IPS-18a (cell line): ENCODE results near the gene SDS.

Experiments used
- H3K27ac ChIP-seq: one replicate; pipeline ENCODE4 v1.5.1; 2013; ENCODE audit warnings: low read length
- H3K27me3 ChIP-seq: one replicate; pipeline ENCODE4 v1.6.1; 2013; ENCODE audit warnings: mild to moderate bottlenecking, low read length; ENCODE audit not compliant: control insufficient read depth, insufficient read depth
- H3K36me3 ChIP-seq: one replicate; pipeline ENCODE4 v1.6.1; 2013; ENCODE audit warnings: low read depth, low read length; ENCODE audit not compliant: control insufficient read depth
- H3K4me1 ChIP-seq: one replicate; pipeline ENCODE4 v1.6.1; 2013; ENCODE audit warnings: low read depth, low read length; ENCODE audit not compliant: control insufficient read depth
- H3K4me3 ChIP-seq: one replicate; pipeline ENCODE4 v1.5.1; 2013; ENCODE audit warnings: low read length
- H3K9ac ChIP-seq: one replicate; pipeline ENCODE4 v1.6.1; 2013; ENCODE audit warnings: mild to moderate bottlenecking, low read length, moderate library complexity
- H3K9me3 ChIP-seq: one replicate; pipeline ENCODE4 v1.6.1; 2013; ENCODE audit warnings: low read depth, low read length; ENCODE audit not compliant: control insufficient read depth

The SDS gene

DNA sequence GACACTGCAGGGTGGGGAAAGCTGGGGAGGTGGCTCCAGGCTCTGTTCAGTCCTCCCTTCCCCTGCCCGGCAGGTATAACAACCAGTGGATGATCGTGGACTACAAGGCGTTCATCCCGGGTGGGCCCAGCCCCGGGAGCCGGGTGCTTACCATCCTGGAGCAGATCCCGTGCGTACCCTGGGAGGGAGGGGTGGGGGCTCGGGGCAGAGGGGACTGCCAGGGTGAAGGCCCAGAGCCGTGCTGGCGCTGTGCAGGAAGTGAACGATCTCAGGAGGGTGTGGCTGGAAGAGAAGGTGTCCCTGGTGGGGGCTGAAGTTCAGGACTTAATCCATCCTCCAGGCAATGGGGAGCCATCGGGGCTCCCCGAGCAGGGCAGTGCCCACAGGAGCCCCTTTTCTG, 18.9 kb downstream of the SDS start:
- H3K9ac ChIP-seq, result no peak overlapping the region
- H3K36me3 ChIP-seq, result peaks cover 19% of the 10 kb centered on the region

DNA sequence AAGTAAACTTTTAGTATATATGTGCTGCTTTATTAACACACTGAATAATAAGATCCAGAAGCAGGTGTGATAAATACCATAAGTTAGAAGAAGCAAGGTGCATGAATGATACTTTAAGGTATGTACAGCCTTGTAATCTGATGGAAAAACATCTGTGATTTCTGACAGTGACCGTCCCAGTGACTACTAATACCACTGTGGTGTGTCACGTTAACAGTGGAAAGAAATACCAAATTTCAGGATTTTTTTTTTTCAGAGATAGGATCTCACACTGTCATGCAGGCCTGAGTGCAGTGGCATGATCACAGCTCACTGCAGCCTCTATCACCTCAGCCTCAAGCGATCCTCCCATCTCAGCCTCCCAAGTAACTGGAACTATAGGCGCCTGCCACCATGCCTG, 21.5 kb downstream of the SDS start:
- Histone ChIP-seq H3K36me3 (peaks cover 12% of the 10 kb centered on the region), H3K4me1 (no peaks in the 10 kb centered on the region), H3K9me3 (no peaks in the 10 kb centered on the region), H3K9ac (no peak overlapping the region), H3K27me3 (no peaks in the 10 kb centered on the region), H3K27ac (no peak overlapping the region), H3K4me3 (no peak overlapping the region)

More for the DNA sequence above, 18.9 kb downstream of the SDS start:
- Histone ChIP-seq H3K4me3 (no peak overlapping the region), H3K4me1 (no peaks in the 10 kb centered on the region), H3K27me3 (no peaks in the 10 kb centered on the region), H3K27ac (no peak overlapping the region), H3K9me3 (no peaks in the 10 kb centered on the region)

DNA sequence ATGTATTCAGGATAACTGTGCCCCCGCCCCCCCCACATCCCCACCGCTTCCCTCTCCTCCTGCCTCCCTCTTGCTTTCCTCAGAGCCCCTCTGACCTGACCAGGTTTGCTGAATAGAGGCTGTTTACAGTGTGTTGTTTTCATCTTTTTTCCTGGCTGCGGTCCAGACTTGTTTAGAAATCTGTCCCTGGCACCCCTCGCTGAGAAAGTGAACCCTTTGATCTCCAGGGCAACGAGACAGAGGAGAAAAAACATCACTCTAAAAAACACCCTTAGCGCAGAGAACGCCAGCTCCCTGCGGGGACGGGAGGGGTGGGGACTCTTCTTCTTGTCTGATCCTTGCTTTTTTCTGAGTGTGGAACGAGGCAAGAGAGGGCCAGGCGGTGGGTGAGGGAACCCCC, 22.5 kb downstream of the SDS start:
- H3K27me3 ChIP-seq, result no peaks in the 10 kb centered on the region
- no peak overlapping the region for H3K27ac ChIP-seq
- no peak overlapping the region for H3K4me3 ChIP-seq
- H3K4me1 ChIP-seq, result no peaks in the 10 kb centered on the region
- peaks cover 7% of the 10 kb centered on the region for H3K36me3 ChIP-seq
- H3K9ac ChIP-seq, result no peak overlapping the region
- H3K9me3 ChIP-seq, result no peaks in the 10 kb centered on the region

DNA sequence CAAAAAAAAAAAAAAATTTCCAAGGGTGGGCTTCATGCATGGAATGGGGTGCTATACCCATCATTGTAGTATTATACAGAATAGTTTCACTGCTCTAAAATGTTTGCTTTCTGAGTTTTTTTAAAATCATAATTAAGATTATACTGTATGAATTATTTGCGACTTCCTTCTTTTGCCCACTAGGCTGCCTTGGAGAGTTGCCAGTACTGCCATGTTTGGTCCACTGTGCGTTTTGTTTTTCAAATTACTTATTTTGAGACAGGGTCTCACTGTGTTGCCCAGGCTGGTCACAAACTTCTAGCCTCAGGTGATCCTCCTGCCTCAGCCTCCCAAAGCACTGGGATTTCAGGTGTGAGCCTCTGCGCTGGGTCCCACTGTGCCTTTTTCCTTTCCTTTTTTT, 25.4 kb downstream of the SDS start:
- Histone ChIP-seq H3K9me3 (no peaks in the 10 kb centered on the region), H3K4me3 (no peak overlapping the region), H3K9ac (no peak overlapping the region), H3K4me1 (no peaks in the 10 kb centered on the region), H3K27me3 (no peaks in the 10 kb centered on the region), H3K27ac (no peak overlapping the region), H3K36me3 (peaks cover 12% of the 10 kb centered on the region)

DNA sequence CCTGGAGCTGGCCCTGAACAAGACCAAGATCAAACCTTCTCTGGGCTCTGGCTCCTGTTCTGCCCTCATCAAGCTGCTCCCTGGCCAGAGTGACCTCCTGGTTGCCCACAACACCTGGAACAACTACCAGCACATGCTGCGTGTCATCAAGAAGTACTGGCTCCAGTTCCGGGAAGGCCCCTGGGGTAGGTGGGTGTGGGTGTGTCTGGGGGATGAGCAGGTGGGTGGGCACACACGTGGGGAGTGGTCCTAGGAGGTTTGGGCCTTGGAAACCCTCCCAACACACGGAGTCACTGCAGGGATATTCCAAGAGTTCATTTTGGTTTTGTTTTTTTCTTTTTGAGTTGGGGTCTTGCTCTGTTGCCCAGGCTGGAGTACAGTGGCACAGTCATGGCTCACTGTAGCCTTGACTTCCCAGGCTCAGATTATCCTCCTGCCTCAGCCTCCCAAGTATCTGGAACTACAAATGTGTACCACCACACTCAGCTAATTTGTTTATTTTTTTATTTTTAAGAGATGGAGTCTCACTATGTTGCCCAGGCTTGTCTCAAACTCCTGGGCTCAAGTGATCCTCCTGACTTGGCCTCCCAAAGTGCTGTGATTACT, 28.8 kb downstream of the SDS start:
- H3K27me3 ChIP-seq, result no peaks in the 10 kb centered on the region
- H3K36me3 ChIP-seq, result peaks cover 9% of the 10 kb centered on the region
- H3K9ac ChIP-seq, result no peak overlapping the region
- no peaks in the 10 kb centered on the region for H3K4me1 ChIP-seq
- no peaks in the 10 kb centered on the region for H3K9me3 ChIP-seq
- H3K27ac ChIP-seq, result no peak overlapping the region
- H3K4me3 ChIP-seq, result no peak overlapping the region

DNA sequence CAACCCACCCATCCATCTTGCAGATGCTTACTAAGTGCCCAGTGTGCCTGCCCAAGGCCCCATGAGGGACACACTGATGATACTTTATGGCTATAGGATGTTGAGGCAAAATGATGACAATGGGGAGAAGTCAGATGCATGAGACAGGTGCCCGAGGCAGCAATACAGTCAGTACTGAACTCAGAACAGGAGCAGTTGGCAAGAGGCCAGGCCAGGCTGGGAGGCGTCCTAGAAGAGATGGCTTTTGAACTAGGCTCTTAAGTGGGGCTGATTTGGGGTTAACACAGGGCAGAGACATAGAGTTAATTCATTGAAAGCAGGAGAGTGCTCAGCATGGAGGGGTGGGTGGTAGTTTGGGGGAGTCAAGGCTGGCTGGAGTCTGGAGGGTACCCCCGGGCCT, 29.7 kb downstream of the SDS start:
- Histone ChIP-seq H3K9me3 (no peaks in the 10 kb centered on the region), H3K27me3 (no peaks in the 10 kb centered on the region), H3K4me3 (no peak overlapping the region), H3K9ac (no peak overlapping the region), H3K36me3 (peaks cover 9% of the 10 kb centered on the region), H3K4me1 (no peaks in the 10 kb centered on the region), H3K27ac (no peak overlapping the region)

DNA sequence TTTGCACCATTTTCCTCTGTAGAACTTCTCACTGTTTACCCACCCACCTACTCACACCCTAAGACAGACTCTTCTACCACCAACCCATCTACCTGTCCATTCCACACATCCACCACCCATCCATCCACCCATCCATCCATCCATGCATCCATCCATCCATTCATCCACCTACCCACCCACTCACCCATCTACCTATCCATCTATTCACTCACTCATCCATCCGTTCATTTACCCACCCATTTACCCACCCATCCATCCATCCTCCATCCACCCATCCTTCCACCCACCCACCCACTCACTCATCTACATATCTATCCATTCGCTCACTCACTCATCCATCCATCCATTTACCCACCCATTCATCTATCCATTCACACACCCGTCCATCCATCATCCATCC, 30.2 kb downstream of the SDS start:
- no peaks in the 10 kb centered on the region for H3K9me3 ChIP-seq
- H3K36me3 ChIP-seq, result peaks cover 9% of the 10 kb centered on the region
- no peak overlapping the region for H3K4me3 ChIP-seq
- no peak overlapping the region for H3K27ac ChIP-seq
- H3K4me1 ChIP-seq, result no peaks in the 10 kb centered on the region
- no peaks in the 10 kb centered on the region for H3K27me3 ChIP-seq
- H3K9ac ChIP-seq, result no peak overlapping the region

DNA sequence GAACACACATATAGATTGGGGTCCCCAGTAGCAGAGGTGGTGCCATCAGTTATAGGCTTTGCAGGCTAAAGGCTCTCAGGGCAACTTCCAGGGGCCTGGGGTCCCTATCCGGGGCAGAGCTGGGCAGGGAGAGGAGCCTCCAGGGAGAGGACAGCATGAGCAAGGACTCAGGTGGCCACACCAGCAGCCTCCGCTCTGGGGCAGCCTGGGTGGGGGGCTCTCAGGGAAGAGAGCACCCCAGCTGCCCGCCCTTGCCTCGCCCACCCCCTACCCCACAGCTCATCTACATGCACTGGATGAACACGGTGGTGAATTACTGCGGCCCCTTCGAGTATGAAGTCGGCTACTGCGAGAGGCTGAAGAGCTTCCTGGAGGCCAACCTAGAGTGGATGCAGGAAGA, 31.3 kb downstream of the SDS start:
- Histone ChIP-seq H3K36me3 (peaks cover 9% of the 10 kb centered on the region), H3K4me3 (no peak overlapping the region), H3K9me3 (no peaks in the 10 kb centered on the region)

DNA sequence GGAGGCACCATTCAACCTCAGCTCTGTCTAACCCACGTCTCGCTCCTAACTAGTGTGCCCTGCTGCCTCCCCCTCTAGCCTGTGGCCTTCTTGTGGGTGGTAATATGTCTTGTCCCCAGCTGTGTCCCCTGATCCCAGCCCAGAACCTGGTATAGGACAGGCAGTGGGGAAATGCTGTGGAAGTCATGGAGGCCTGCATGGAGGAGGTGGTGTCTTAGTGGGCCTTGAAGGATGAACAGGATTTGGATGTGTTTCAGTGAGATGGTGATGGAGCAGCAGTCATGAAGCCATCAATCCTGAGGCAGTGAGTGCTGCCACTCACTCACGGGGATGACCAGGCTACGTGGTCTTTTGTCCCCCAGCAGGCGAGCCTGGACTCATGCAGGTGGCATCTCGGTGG, 31.9 kb downstream of the SDS start:
- Histone ChIP-seq H3K9me3 (no peaks in the 10 kb centered on the region), H3K27ac (no peak overlapping the region), H3K27me3 (no peaks in the 10 kb centered on the region), H3K4me1 (no peaks in the 10 kb centered on the region), H3K36me3 (peaks cover 9% of the 10 kb centered on the region), H3K4me3 (no peak overlapping the region), H3K9ac (no peak overlapping the region)

More for the DNA sequence above, 31.3 kb downstream of the SDS start:
- Histone ChIP-seq H3K27me3 (no peaks in the 10 kb centered on the region), H3K27ac (no peak overlapping the region), H3K4me1 (no peaks in the 10 kb centered on the region), H3K9ac (no peak overlapping the region)

DNA sequence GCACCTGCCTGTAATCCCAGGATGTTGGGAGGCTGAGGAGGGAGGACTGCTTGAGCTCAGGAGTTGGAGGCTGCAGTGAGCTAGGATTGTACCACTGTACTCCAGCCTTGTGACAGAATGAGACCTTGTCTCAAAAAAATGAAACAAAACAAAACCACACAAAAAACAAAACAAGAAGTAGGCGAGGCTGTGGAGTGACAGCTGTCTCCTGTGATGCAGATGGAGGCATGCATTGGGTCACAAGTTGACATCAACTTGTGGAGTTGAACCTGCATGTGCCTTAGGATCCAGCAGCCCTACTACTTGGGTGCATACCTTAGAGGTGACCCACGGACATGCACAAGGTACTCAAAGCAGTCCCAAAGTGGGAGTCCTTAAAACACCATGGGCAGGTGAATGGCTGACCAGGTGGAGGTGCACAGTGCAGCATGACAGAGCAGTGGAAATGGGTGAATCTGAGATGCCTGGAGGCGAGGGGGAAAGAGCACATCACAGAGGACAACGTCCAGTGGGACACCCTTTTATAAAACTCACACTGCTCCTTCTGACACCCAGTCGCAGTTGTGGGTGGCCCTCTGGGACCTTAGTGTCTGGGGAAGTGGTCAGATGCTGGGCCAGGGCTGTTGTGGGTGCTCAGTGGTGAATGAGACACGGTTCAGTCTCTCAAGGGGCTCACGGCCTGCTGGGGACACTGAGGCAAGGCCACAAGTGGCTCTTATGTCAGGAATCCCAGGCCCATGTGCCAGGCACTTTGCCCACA, 32.6 kb downstream of the SDS start:
- H3K9me3 ChIP-seq, result no peaks in the 10 kb centered on the region
- H3K4me3 ChIP-seq, result no peak overlapping the region
- no peak overlapping the region for H3K9ac ChIP-seq
- H3K36me3 ChIP-seq, result peaks cover 9% of the 10 kb centered on the region
- H3K27me3 ChIP-seq, result no peaks in the 10 kb centered on the region
- no peak overlapping the region for H3K27ac ChIP-seq
- no peaks in the 10 kb centered on the region for H3K4me1 ChIP-seq

DNA sequence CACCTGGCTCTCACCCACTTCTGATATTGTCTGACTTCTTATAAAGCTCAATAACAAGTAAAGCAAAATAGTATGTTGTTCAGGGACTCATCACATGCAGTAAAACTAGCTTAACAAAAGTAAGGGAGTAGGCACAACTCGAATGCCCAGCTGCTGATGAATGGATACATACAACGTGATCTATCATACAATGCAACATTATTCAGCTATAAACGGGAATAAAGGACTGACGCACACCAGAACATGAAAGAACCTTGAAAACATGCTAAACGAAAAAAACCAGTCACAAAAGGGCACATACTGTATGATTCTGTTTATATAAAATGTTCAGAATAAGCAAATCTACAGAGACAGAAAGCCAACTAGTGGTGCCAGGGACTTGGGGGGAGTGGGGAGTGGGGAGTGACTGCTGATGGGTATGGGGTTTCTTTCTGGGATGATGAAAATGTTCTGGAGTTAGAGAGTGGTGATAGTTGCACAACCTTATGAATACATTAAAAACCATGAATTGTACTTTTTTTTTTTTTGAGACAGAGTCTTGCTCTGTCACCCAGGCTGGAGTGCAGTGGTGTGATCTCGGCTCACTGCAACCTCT, 34.2 kb downstream of the SDS start:
- Histone ChIP-seq H3K27me3 (no peaks in the 10 kb centered on the region), H3K36me3 (peaks cover 3% of the 10 kb centered on the region), H3K9ac (no peak overlapping the region), H3K27ac (no peak overlapping the region), H3K4me1 (no peaks in the 10 kb centered on the region), H3K4me3 (no peak overlapping the region), H3K9me3 (no peaks in the 10 kb centered on the region)

DNA sequence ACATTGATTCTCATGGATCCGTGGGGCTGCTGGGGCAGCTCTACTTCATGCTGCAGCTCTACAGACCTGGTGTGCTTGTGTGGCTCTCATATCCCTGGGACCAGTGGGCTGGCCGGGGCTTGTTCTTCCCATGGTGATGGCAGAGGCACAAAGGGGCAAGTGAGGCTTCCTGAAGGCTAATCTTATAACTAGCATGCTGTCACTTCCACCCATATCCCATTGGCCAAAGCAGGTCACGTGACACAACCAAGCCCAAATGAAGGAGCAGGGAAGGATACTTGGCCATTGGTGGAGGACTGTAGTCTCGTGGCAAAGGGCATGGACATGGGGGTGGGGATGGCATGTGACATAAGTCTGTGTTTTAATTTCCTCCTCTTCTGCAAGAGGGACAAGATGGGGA, 35.4 kb downstream of the SDS start:
- peaks cover 1% of the 10 kb centered on the region for H3K36me3 ChIP-seq
- H3K27ac ChIP-seq, result no peak overlapping the region
- H3K9ac ChIP-seq, result no peak overlapping the region
- no peaks in the 10 kb centered on the region for H3K27me3 ChIP-seq
- no peaks in the 10 kb centered on the region for H3K4me1 ChIP-seq
- no peaks in the 10 kb centered on the region for H3K9me3 ChIP-seq
- no peak overlapping the region for H3K4me3 ChIP-seq
